ENCODE results near the gene APOL1. TPM values are rescaled to one million over a fixed set of nuclear protein-coding genes. Genes with fewer than 3 reads are reported as not detected.

APOL1 gene
- total and polyA plus RNA-seq, 9 donors: 11.4 to 75.9 (median 34.4) TPM

DNA sequence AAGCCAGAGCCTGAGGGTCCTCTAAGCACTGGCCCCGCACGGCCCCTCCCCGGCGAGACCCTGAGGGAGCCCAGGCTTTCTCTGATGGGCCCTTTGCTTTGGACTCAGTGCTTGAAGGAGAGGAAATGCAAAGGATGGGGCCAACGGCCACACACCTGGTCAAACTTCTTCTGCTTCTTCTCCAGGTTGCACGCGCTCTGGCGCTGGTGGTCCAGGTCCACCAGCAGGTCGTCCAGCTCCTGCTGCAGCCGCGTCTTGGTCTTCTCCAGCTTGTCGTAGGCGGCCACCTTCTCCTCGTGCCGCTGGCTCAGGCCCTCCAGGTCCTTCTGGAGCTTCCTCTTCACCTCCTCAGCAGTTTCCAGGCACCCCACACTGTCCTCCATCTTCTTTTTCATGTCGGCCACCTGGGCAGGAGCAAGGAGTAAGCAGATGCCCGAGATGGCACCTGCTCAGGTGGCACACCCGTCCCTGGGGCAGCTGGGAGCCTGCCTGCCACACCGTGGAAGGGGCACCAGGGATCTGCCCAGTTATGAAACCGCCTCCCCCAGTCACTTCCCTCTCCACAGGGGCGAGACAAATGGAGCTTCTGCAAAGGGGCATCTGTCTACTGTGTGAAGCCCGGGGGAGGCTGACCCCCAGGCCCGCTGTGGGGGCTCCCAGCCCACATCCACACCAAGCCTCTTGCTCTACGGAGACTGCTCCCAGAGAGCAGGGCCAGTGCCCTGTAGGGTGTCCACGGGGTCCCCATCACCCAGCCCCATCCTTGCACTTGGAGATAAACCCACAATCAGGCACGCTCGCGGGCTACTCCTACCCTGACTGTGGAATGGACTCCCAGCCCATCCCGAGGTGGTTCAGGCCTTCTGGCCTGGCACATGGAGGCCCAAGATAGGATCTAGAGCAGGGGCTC, 39.2 kb downstream of the APOL1 start:
- Histone ChIP-seq H3K36me3 (no peaks in the 10 kb centered on the region), H3K27ac (no peak overlapping the region)

DNA sequence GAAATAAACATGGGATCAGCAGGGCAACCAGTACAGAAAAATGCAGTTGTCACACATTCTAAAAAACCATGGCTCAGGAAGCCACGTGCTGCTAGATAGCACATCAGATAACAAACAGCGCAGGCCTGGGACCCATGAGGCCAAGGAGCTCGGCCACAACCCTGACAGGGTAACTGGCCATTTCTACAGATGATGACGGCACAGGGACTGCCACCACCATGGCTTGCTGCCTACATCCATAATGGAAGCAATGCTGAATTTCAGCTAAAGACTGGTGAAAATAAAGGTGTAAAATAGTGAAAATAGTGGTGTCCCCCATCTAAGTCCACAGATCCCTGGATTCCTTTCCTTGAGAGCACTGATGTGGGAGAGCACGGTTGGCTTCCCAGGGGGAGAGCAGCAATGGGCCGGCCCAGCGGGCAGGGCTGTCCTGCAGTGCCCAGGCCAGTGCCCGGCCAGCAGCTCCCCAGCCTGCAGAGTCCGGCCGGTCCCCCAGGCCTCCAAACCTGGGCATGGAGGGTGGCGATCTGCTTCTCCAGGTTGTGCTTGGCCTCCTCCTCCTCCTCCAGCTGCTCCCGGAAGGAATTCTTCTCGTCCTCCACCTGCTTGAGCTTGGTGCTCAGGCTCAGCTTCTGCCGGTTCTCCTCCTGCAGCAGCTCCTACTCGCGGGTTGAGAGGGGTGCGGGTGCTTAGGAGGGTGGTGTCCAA, 40.0 kb downstream of the APOL1 start:
- no peaks in the 10 kb centered on the region for H3K36me3 ChIP-seq
- TF ChIP-seq, protein P1, sequence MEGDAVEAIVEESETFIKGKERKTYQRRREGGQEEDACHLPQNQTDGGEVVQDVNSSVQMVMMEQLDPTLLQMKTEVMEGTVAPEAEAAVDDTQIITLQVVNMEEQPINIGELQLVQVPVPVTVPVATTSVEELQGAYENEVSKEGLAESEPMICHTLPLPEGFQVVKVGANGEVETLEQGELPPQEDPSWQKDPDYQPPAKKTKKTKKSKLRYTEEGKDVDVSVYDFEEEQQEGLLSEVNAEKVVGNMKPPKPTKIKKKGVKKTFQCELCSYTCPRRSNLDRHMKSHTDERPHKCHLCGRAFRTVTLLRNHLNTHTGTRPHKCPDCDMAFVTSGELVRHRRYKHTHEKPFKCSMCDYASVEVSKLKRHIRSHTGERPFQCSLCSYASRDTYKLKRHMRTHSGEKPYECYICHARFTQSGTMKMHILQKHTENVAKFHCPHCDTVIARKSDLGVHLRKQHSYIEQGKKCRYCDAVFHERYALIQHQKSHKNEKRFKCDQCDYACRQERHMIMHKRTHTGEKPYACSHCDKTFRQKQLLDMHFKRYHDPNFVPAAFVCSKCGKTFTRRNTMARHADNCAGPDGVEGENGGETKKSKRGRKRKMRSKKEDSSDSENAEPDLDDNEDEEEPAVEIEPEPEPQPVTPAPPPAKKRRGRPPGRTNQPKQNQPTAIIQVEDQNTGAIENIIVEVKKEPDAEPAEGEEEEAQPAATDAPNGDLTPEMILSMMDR (IDR thresholded peaks at IDR 0.05): no peak
- TF ChIP-seq POLR2A (IDR thresholded peaks at IDR 0.05) (no peak), EP300 (IDR thresholded peaks at IDR 0.05) (no peak)
- H3K4me1 ChIP-seq (ENCODE audit: insufficient read depth): no peaks in the 10 kb centered on the region
- no peak for DNase-seq
- no peaks in the 10 kb centered on the region for H3K27me3 ChIP-seq
- H3K9me3 ChIP-seq: no peaks in the 10 kb centered on the region
- 89 to 90% (median 90%) methylated on average over 17 of the region's 17 CpGs for WGBS, 3 donors
- no peak overlapping the region for H3K27ac ChIP-seq
- H3K4me3 ChIP-seq: no peak overlapping the region
- intact Hi-C loops (cut with DNase I): no loop called here

More for the DNA sequence above, 39.2 kb downstream of the APOL1 start:
- no peaks in the 10 kb centered on the region for H3K27me3 ChIP-seq
- WGBS, 3 donors: 89 to 92% (median 91%) methylated on average over 25 to 29 of the region's 29 CpGs
- intact Hi-C loops (cut with DNase I): no loop called here
- H3K4me1 ChIP-seq (ENCODE audit: insufficient read depth): no peaks in the 10 kb centered on the region
- H3K9me3 ChIP-seq: no peaks in the 10 kb centered on the region
- peak in 1 of 5 donors; percentile 20 for DNase-seq
- no peak overlapping the region for H3K4me3 ChIP-seq
- no peak for TF ChIP-seq POLR2A (IDR thresholded peaks at IDR 0.05)
- TF ChIP-seq, protein P1 (IDR thresholded peaks at IDR 0.05): no peak
- TF ChIP-seq EP300 (IDR thresholded peaks at IDR 0.05): no peak

DNA sequence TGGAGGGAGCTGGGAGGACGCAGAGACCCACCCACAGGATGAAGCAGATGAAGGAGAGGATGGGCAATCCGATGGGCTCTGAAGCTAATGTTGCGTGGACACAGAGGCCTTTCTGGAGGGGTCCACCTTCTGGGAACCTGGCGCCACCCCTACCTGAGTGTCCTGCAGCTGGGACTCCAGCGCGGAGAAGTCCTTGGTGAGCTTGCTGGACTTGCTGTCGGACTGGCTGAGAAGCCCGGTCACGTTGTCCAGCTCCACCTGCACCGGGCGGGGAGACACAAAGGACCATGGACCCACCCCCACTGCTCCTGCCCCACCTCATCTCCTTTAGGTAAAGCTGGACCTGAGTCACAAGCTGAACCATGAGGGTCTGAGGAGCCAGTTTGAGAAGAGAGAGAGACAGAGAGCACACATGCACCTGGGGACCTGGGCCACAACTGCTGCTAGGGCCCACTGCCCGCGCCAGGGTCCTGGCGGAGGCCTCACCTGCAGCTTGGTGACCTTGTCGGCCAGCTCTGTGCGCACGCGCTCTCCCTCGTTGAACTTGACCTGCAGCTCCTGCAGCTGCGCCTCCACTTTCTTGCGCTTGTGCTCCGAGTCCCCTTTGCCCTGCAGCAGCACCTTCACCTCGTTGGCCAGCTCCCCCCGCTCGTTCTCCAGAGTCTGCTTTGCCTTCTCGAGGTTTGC, 40.8 kb downstream of the APOL1 start:
- H3K4me3 ChIP-seq: no peak overlapping the region
- H3K9me3 ChIP-seq: no peaks in the 10 kb centered on the region
- no peak for DNase-seq
- no peaks in the 10 kb centered on the region for H3K27me3 ChIP-seq
- no peak overlapping the region for H3K27ac ChIP-seq
- intact Hi-C loops (cut with DNase I): no loop called here
- H3K4me1 ChIP-seq (ENCODE audit: insufficient read depth): no peaks in the 10 kb centered on the region
- H3K36me3 ChIP-seq: peaks cover 3% of the 10 kb centered on the region
- WGBS, 3 donors: 87 to 91% (median 89%) methylated on average over 26 of the region's 26 CpGs
- TF ChIP-seq, protein P1 (IDR thresholded peaks at IDR 0.05): no peak
- TF ChIP-seq POLR2A (IDR thresholded peaks at IDR 0.05): no peak
- no peak for TF ChIP-seq EP300 (IDR thresholded peaks at IDR 0.05)

DNA sequence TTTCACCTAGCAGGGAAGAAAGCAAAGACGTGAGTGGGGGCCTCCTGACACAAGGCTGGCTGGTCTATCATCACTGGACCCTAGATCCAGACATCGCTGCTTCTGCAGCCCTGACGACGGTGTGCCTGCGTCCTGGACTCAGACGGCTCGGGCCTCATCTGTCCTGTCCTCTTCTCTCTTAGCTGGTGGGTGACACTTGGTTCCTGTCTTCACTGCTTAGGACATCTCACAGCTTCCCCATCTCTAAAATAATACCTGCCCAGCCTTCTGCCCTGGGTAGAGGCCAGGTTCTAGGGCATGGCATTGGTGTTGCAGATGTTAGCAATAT, 41.3 kb downstream of the APOL1 start:
- WGBS, 3 donors: 89 to 93% (median 92%) methylated on average over 7 of the region's 7 CpGs
- Histone ChIP-seq H3K27me3 (no peaks in the 10 kb centered on the region), H3K9me3 (no peaks in the 10 kb centered on the region), H3K4me3 (no peak overlapping the region), H3K4me1 (ENCODE audit: insufficient read depth) (no peaks in the 10 kb centered on the region), H3K36me3 (peaks cover 4% of the 10 kb centered on the region), H3K27ac (no peak overlapping the region)
- intact Hi-C loops (cut with DNase I): no loop called here
- DNase-seq: no peak
- TF ChIP-seq, protein P1 (IDR thresholded peaks at IDR 0.05): no peak
- TF ChIP-seq POLR2A (IDR thresholded peaks at IDR 0.05): no peak
- no peak for TF ChIP-seq EP300 (IDR thresholded peaks at IDR 0.05)
